Smooth muscle cell (in vitro differentiated cells): Measurements from ENCODE around the gene RAI1. TPM values are rescaled to one million over a fixed set of nuclear protein-coding genes. Genes with fewer than 3 reads are reported as not detected.

Source experiments
- DNase-seq: peaks from one replicate; lab custom pipeline; 2025; ENCODE audit not compliant: unreplicated experiment; lab: John Stamatoyannopoulos, UW
- H2AFZ ChIP-seq: fragments of 200-600 bp; sonication (generic); 2 replicates; pipeline ENCODE4 v1.6.0; 2016; ENCODE audit warnings: antibody characterized with exemption, low read depth, mild to moderate bottlenecking
- H3F3A ChIP-seq: fragments of 200-600 bp; sonication (generic); 2 replicates; pipeline ENCODE4 v1.6.0; 2017; ENCODE audit warnings: antibody characterized with exemption, low read depth
- H3K27ac ChIP-seq: fragments of 200-600 bp; sonication (generic); 2 replicates; pipeline ENCODE4 v1.5.1; 2016; ENCODE audit warnings: low read depth, mild to moderate bottlenecking
- H3K27me3 ChIP-seq: fragments of 200-600 bp; sonication (generic); 2 replicates; pipeline ENCODE4 v1.6.1; 2016; ENCODE audit warnings: low read depth, mild to moderate bottlenecking
- H3K36me3 ChIP-seq: fragments of 200-600 bp; sonication (generic); 2 replicates; pipeline ENCODE4 v1.5.1; 2016; ENCODE audit warnings: low read depth
- H3K4me1 ChIP-seq: fragments of 200-600 bp; sonication (generic); 2 replicates; pipeline ENCODE4 v1.5.1; 2016; ENCODE audit warnings: low read depth
- H3K4me2 ChIP-seq: fragments of 200-600 bp; sonication (generic); 2 replicates; pipeline ENCODE4 v1.6.0; 2016; ENCODE audit warnings: mild to moderate bottlenecking
- H3K4me3 ChIP-seq: fragments of 200-600 bp; sonication (generic); 2 replicates; pipeline ENCODE4 v1.5.1; 2016; ENCODE audit warnings: mild to moderate bottlenecking
- H3K79me2 ChIP-seq: fragments of 200-600 bp; sonication (generic); 2 replicates; pipeline ENCODE4 v1.6.0; 2016; ENCODE audit warnings: low read depth, mild to moderate bottlenecking
- H3K9ac ChIP-seq: fragments of 200-600 bp; sonication (generic); 2 replicates; pipeline ENCODE4 v1.6.0; 2016; ENCODE audit warnings: low read depth
- H3K9me3 ChIP-seq: fragments of 200-600 bp; sonication (generic); replicated peaks from 2 replicates; pipeline ENCODE4 v1.5.1; 2016; ENCODE audit warnings: low read depth
- H4K20me1 ChIP-seq: fragments of 200-600 bp; sonication (generic); 2 replicates; pipeline ENCODE4 v1.6.0; 2016; ENCODE audit warnings: low read depth
- whole genome bisulfite sequencing: methylation state at CpG from one replicate; pipeline ENCODE4 v1.1.7; 2016; ENCODE audit warnings: low lambda C conversion rate; 5-methylcytosine and 5-hydroxymethylcytosine counted together
- polyA plus RNA-seq: library from polyadenylated mRNA; unstranded; fragments of >200 nt; fragmentation: Nextera tagmentation; extraction: Ambion mirVana; gene quantifications from 2 replicates; pipeline ENCODE4 v1.2.1, GENCODE V29; 2016
- total RNA-seq: library from RNA; depleted of rRNA; stranded (reverse); fragments of >200 nt; gene quantifications from 2 replicates; pipeline ENCODE4 v1.2.3, GENCODE V29; 2014
- TF ChIP-seq, protein P1 (sequence below): fragments of 200-600 bp; sonication (generic); IDR thresholded peaks from 2 replicates; pipeline ENCODE4 v1.5.1; 2017; ENCODE audit warnings: borderline replicate concordance, mild to moderate bottlenecking, antibody characterized with exemption; ENCODE audit not compliant: insufficient read depth, poor library complexity, severe bottlenecking

Gene RAI1
- total and polyA plus RNA-seq, 2 experiments from 2014 or later: 11.1 to 17.6 TPM

GRCh38 chr17:17823433-17824118 is 142.3 kb downstream of the RAI1 start:
- H3K4me3 ChIP-seq: peak overlapping the region; percentile 61
- 3% methylated on average over 35 of the region's 69 CpGs for WGBS
- TF ChIP-seq, protein P1, sequence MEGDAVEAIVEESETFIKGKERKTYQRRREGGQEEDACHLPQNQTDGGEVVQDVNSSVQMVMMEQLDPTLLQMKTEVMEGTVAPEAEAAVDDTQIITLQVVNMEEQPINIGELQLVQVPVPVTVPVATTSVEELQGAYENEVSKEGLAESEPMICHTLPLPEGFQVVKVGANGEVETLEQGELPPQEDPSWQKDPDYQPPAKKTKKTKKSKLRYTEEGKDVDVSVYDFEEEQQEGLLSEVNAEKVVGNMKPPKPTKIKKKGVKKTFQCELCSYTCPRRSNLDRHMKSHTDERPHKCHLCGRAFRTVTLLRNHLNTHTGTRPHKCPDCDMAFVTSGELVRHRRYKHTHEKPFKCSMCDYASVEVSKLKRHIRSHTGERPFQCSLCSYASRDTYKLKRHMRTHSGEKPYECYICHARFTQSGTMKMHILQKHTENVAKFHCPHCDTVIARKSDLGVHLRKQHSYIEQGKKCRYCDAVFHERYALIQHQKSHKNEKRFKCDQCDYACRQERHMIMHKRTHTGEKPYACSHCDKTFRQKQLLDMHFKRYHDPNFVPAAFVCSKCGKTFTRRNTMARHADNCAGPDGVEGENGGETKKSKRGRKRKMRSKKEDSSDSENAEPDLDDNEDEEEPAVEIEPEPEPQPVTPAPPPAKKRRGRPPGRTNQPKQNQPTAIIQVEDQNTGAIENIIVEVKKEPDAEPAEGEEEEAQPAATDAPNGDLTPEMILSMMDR: no peak
- H3F3A ChIP-seq: peaks cover 6% of the 10 kb centered on the region
- H3K9ac ChIP-seq: peak overlapping the region; percentile 35
- H3K4me2 ChIP-seq: peak overlapping the region; percentile 93
- H3K79me2 ChIP-seq: peaks cover 74% of the 10 kb centered on the region
- H4K20me1 ChIP-seq: peaks cover 76% of the 10 kb centered on the region
- H3K9me3 ChIP-seq: no peaks in the 10 kb centered on the region
- peaks cover 43% of the 10 kb centered on the region for H3K4me1 ChIP-seq
- H3K27me3 ChIP-seq: no peaks in the 10 kb centered on the region
- H3K27ac ChIP-seq: peak overlapping the region; percentile 82
- DNase-seq: peak; percentile 49
- no peaks in the 10 kb centered on the region for H3K36me3 ChIP-seq
- no peak overlapping the region for H2AFZ ChIP-seq

- Histone ChIP-seq H3F3A (peaks cover 6% of the 10 kb centered on the region), H3K4me1 (peaks cover 43% of the 10 kb centered on the region), H4K20me1 (peaks cover 75% of the 10 kb centered on the region), H3K4me2 (peak overlapping the region; percentile 80), H3K4me3 (peak overlapping the region; percentile 44), H2AFZ (no peak overlapping the region), H3K27me3 (no peaks in the 10 kb centered on the region), H3K36me3 (no peaks in the 10 kb centered on the region), H3K9me3 (no peaks in the 10 kb centered on the region), H3K9ac (peak overlapping the region; percentile 35), H3K79me2 (peaks cover 78% of the 10 kb centered on the region), H3K27ac (peak overlapping the region; percentile 82)
- 18% methylated on average over 11 of the region's 11 CpGs for WGBS
- TF ChIP-seq, protein P1: no peak
- DNase-seq: no peak
Observed at GRCh38 chr17:17824119-17824782, 143.0 kb downstream of the RAI1 start.

DNA sequence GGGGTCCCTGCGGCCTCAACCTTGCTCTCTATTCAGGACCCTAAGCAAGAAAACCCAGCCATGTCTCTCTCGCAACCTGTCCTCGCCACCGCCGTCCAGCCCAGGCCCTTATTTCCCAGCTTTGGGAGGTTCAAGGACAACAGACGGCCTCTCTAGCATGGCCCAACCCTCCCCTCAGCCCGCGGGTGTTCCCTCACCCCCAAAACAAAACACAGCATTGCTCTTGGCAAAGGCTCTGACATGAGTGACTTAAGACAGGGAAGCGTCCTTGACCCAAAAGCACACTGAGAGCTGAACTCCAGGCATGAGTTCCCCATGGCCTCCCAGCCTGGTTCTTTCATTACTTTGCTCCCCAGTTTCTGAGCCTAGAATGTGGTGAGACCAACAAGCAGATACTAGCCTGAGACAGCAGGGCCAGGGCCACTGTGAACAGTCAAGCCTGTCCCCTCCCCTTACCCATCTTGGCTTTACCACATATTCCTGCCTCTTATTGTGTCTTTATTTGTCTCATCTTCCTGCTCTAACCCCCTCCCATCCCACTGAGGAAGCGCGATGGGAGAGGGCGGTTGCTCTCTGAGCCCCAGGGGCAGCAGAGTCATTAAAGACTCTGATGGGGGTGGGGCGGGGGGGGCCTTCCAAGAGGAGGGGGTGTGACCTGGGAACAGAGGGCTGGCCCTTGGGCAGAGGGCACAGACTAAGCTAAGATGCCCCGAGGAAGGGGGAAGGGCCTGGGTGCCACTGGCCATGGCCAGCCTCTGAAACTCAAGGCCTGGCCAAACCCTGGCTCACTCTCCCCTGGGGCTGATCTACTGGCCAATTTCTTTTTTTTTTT is 143.7 kb downstream of the RAI1 start:
- H3K4me2 ChIP-seq: peak overlapping the region; percentile 80
- H3K9ac ChIP-seq: no peak overlapping the region
- no peaks in the 10 kb centered on the region for H3K36me3 ChIP-seq
- H3F3A ChIP-seq: peaks cover 6% of the 10 kb centered on the region
- H3K4me1 ChIP-seq: peaks cover 43% of the 10 kb centered on the region
- peaks cover 86% of the 10 kb centered on the region for H3K79me2 ChIP-seq
- H3K27ac ChIP-seq: peak overlapping the region; percentile 82
- TF ChIP-seq, protein P1: no peak
- H2AFZ ChIP-seq: no peak overlapping the region
- no peaks in the 10 kb centered on the region for H3K27me3 ChIP-seq
- no peak for DNase-seq
- no peak overlapping the region for H3K4me3 ChIP-seq
- H3K9me3 ChIP-seq: no peaks in the 10 kb centered on the region
- H4K20me1 ChIP-seq: peaks cover 75% of the 10 kb centered on the region
- 47% methylated on average over 14 of the region's 14 CpGs for WGBS
